ENCODE measurements around the gene FUT6. TPM values are rescaled to one million over a fixed set of nuclear protein-coding genes. Genes with fewer than 3 reads are reported as not detected.

Gene FUT6
- total RNA-seq, 3 donors from 2014 or later, result 0.73 to 4.3 TPM; not detected in 1

DNA sequence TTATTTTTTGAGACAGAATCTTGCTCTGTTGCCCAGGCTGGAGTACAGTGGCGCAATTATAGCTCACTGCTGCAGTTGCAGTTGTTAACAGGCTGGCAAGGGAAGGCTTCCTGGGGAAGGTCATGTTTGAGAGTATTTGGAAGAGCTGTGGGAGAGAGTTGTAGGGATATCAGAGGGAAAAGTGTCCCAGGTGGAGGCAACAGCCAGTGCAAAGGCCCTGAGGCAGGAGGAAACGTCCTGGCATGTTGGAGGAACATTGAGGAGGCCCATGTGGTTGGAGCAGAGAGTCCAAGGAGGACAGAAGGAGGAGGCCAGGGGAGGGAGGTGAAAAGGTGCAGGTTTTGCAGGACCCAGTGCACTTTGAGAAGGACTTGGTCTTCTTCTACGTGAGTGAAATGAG, 46.3 kb downstream of the FUT6 start:
- no peaks in the 10 kb centered on the region for H3K27me3 ChIP-seq
- TF ChIP-seq CTCF (IDR thresholded peaks at IDR 0.05), result no peak
- TF ChIP-seq POLR2AphosphoS5 (IDR thresholded peaks at IDR 0.05), result no peak
- no peak for TF ChIP-seq POLR2A (IDR thresholded peaks at IDR 0.05)
- no peaks in the 10 kb centered on the region for H3K9me3 ChIP-seq
- intact Hi-C loops (cut with DNase I; ENCODE audit: low total_unique reads), result no loop called here
- H3K27ac ChIP-seq, result no peak overlapping the region
- H3K36me3 ChIP-seq, result no peaks in the 10 kb centered on the region
- no peak for DNase-seq (ENCODE audit: low spot score in 2 of 2)
- no peak overlapping the region for H3K4me3 ChIP-seq
- peaks cover 0 to 8% of the 10 kb centered on the region in 2 donors for H3K4me1 ChIP-seq

DNA sequence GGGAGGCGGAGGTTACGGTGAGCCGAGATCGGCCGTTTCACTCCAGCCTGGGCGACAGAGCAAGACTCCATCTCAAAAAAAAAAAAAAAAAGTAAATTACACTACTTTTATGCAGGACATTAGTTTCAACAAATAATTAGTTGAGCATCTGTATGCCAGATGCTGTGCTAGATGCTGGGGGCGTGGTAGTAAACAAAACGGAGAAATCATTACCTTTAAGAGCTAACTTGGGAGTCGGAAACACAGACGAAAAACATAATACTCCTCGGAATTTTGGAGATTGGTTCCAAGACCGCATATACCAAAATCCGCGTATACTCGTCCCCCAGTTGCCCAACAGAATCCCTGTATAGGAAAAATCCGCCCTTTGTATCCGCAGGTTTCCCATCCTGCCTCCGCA, 47.3 kb downstream of the FUT6 start:
- TF ChIP-seq POLR2AphosphoS5 (IDR thresholded peaks at IDR 0.05) (no peak), POLR2A (IDR thresholded peaks at IDR 0.05) (no peak), CTCF (IDR thresholded peaks at IDR 0.05) (no peak)
- Histone ChIP-seq H3K4me1 (peaks cover 0 to 8% of the 10 kb centered on the region in 2 donors), H3K27ac (no peak overlapping the region), H3K9me3 (no peaks in the 10 kb centered on the region), H3K36me3 (no peaks in the 10 kb centered on the region), H3K4me3 (no peak overlapping the region), H3K27me3 (no peaks in the 10 kb centered on the region)
- no peak for DNase-seq (ENCODE audit: low spot score in 2 of 2)
- intact Hi-C loops (cut with DNase I; ENCODE audit: low total_unique reads), result no loop called here

DNA sequence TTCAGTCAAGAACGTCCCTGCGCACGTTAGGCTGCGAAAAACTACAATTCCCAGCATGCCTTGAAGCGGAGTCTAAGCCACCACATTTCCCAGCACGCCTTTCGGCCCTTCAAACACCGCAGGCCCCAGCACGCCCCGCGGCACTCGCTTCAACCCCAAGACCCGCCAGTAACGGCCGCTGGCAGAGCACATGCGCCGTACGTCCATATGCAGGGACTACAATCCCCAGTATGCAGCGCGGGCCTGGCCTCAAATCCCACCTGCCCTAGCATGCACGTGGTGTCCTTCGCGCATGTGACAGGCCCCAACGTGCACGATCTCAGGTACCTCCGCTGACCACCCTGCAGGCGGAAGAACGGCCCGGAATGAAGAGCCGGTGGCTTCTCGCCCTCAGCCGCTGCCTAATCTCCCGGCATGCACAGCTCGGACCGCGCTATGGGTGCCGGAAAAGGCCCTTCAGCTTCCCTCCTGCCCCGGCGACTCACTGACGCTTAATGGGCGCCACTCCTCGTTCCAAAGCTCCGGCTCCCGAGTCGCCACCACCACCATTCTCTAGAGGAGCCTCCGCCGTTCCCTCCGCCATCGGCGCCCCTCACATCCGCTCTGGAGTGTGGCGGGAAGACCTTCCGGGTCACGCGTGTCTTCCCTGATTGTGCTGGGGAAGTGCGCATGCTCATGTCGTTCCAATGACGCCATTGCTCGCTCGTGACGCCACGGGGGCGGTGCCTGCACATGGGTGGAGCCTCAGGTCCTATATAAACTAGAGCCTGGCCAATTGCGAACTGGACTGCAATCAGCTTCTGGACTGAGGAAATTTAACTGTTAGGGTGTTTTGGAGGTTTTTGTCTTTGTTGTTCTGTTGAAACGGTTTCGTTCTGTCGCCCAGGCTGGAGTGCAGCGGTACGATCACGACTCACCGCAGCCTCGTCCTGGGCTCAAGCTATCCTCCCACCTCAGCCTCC, 48.7 kb downstream of the FUT6 start, which contains the start of gene DUS3L:
TSS of gene DUS3L (minus strand) at position 605 of the 962 bp plus-strand sequence. CDS start at position 583, 22 bp downstream.
- no peaks in the 10 kb centered on the region for H3K9me3 ChIP-seq
- TF ChIP-seq POLR2A (IDR thresholded peaks at IDR 0.05) (peak; percentile 68), CTCF (IDR thresholded peaks at IDR 0.05) (peak in 1 of 3 donors; percentile 32), POLR2AphosphoS5 (IDR thresholded peaks at IDR 0.05) (peak; percentile 93 to 94 (median 93))
- no peaks in the 10 kb centered on the region for H3K36me3 ChIP-seq
- H3K4me3 ChIP-seq, result peak within 1 kb of the TSS; percentile 73 to 95 (median 92)
- H3K27me3 ChIP-seq, result no peaks in the 10 kb centered on the region
- peaks cover 0 to 8% of the 10 kb centered on the region in 2 donors for H3K4me1 ChIP-seq
- DNase-seq (ENCODE audit: low spot score in 2 of 2), result peak; percentile 96 to 98
- peak within 1 kb of the TSS; percentile 94 to 99 for H3K27ac ChIP-seq
- intact Hi-C loops (cut with DNase I; ENCODE audit: low total_unique reads), result no loop called here

DNA sequence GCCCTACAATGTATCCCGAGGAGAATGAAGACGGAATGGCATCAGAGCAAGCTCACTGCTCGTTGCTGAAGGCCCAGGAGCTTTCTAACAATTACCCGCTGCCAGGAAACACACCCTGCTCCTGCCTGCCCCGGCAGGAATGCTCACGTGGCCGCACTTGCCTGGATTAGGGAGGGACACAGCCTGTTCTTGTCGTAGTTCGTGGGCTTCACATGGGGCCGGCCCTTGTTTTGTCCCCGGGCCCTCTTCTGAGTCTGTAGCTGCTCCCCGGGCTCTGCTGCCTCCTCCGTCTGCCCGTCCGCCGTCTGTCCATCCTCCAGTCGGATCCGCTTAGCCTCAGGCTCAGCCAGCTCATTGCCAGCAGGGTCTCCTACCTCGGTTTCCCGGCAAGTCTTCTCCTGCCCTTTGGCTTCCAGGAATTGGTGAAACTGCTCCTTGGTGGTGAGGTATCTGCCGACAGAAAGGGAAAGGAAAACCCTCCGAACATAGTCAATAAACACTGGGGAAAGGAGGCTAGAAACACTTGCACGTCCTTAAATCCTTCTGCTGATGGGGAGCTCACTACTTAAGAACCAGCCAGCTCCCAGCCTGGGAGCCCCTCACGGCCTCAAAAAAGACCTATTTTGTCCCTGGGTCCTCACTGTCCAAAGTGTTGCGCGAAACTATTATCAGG, 49.5 kb downstream of the FUT6 start:
- intact Hi-C loops (cut with DNase I; ENCODE audit: low total_unique reads), result no loop called here
- peak overlapping the region; percentile 73 to 95 (median 92) for H3K4me3 ChIP-seq
- no peak for TF ChIP-seq POLR2A (IDR thresholded peaks at IDR 0.05)
- TF ChIP-seq POLR2AphosphoS5 (IDR thresholded peaks at IDR 0.05), result no peak
- TF ChIP-seq CTCF (IDR thresholded peaks at IDR 0.05), result no peak
- H3K4me1 ChIP-seq, result peaks cover 0 to 8% of the 10 kb centered on the region in 2 donors
- H3K27me3 ChIP-seq, result no peaks in the 10 kb centered on the region
- DNase-seq (ENCODE audit: low spot score in 2 of 2), result peak in 1 of 2 donors; percentile 34
- H3K9me3 ChIP-seq, result no peaks in the 10 kb centered on the region
- H3K36me3 ChIP-seq, result no peaks in the 10 kb centered on the region
- peak overlapping the region; percentile 94 to 99 for H3K27ac ChIP-seq
